HepG2 (cell line): ENCODE measurements around the gene CARTPT. TPM values are rescaled to one million over a fixed set of nuclear protein-coding genes. Genes with fewer than 3 reads are reported as not detected.
A peak's percentile ranks its signal among the peaks of the same experiment; 100 is the strongest.

Source experiments
- AHDC1 ChIP-seq: sonication (generic); formaldehyde crosslinking; IDR thresholded peaks from 2 replicates; pipeline ENCODE4 v1.5.1; 2020; ENCODE audit warnings: mild to moderate bottlenecking, missing genetic modification reagents, borderline replicate concordance
- ATF1 ChIP-seq: IDR thresholded peaks from 2 replicates; pipeline ENCODE4 v1.6.1; 2016; ENCODE audit warnings: mild to moderate bottlenecking, control low read depth
- GABPA ChIP-seq, 2 experiments: IDR thresholded peaks; 2 replicates each; pipeline ENCODE4 v1.6.1; 2011 to 2016; ENCODE audit warnings: low read depth in 2 of 2, low read length in 1 of 2, missing biosample characterization in 1 of 2, missing genetic modification characterization in 1 of 2
- HNF4A ChIP-seq: sonication (generic); formaldehyde crosslinking; IDR thresholded peaks from 2 replicates; pipeline ENCODE4 v1.4.0; 2020; ENCODE audit warnings: missing genetic modification reagents
- IRF2 ChIP-seq: IDR thresholded peaks from 2 replicates; pipeline ENCODE4 v1.6.1; 2018; ENCODE audit warnings: missing genetic modification reagents, missing compliant biosample characterization
- KMT2B ChIP-seq: IDR thresholded peaks from 2 replicates; pipeline ENCODE4 v1.6.1; 2016; ENCODE audit warnings: missing genetic modification reagents, missing compliant biosample characterization
- NCOA2 ChIP-seq: sonication (generic); formaldehyde crosslinking; IDR thresholded peaks from 2 replicates; pipeline ENCODE4 v1.8.0; 2022; ENCODE audit warnings: inconsistent platforms
- RARA ChIP-seq: IDR thresholded peaks from 2 replicates; pipeline ENCODE4 v1.6.1; 2016; ENCODE audit warnings: missing genetic modification reagents, missing compliant biosample characterization
- TARDBP ChIP-seq: sonication (generic); formaldehyde crosslinking; IDR thresholded peaks from 2 replicates; pipeline ENCODE4 v1.8.0; 2022; ENCODE audit warnings: mild to moderate bottlenecking, missing genetic modification reagents
- ZGPAT ChIP-seq: IDR thresholded peaks from 2 replicates; pipeline ENCODE4 v1.6.1; 2016; ENCODE audit warnings: mild to moderate bottlenecking
- ZMYM4 ChIP-seq: sonication (generic); formaldehyde crosslinking; IDR thresholded peaks from 2 replicates; pipeline ENCODE4 v1.8.1; 2023; ENCODE audit warnings: mild to moderate bottlenecking, missing genetic modification reagents
- ZNF792 ChIP-seq: IDR thresholded peaks from 2 replicates; pipeline ENCODE4 v1.6.1; 2016
- polyA plus RNA-seq, 8 experiments: library from polyadenylated mRNA; depleted of rRNA in 3 of 8; stranded (reverse) in 7 of 8; unstranded in 1 of 8; fragments of >200 nt; fragmentation: Illumina TruSeq in 4 of 8; extraction: Trizol in 4 of 8; gene quantifications; 2 replicates each; pipeline versions ENCODE4 v1.2.1 to v1.2.3, GENCODE V29; 2011 to 2016; ENCODE audit warnings: low read depth in 4 of 8, missing spikeins in 1 of 8, mixed read lengths in 1 of 8; ENCODE audit not compliant: insufficient read depth in 1 of 8
- total RNA-seq, 5 experiments: library from RNA; depleted of rRNA; stranded (reverse); fragments of >200 nt; fragmentation: Illumina TruSeq; extraction: Trizol; gene quantifications; 2 replicates each; pipeline ENCODE4 v1.2.3, GENCODE V29; 2016; ENCODE audit warnings: low read depth in 1 of 5
- TF ChIP-seq, protein P1 (sequence below): sonication (generic); formaldehyde crosslinking; IDR thresholded peaks from 2 replicates; pipeline ENCODE4 v1.4.0; 2020; ENCODE audit warnings: missing genetic modification reagents, borderline replicate concordance
- TF ChIP-seq, protein P2 (sequence below): IDR thresholded peaks from 2 replicates; pipeline ENCODE4 v1.6.1; 2016; ENCODE audit warnings: low read depth
- TF ChIP-seq, protein P3 (sequence below): sonication (generic); formaldehyde crosslinking; IDR thresholded peaks from 2 replicates; pipeline ENCODE4 v1.5.1; 2020; ENCODE audit warnings: missing genetic modification reagents, mild to moderate bottlenecking, borderline replicate concordance

CARTPT gene
- total and polyA plus RNA-seq, 2 of the 13 experiments (the other 11 are each of a cell fraction or from before 2014, with no cell fraction given): not detected

GRCh38 chr5:71693828-71694427 is 25.1 kb upstream of the CARTPT start (continued):
- 0 out of 2 replicates have a peak, but pooled peaks have one; percentile 19 for TF ChIP-seq ZGPAT (CRISPR knock-in tag)
- TF ChIP-seq, protein P1, sequence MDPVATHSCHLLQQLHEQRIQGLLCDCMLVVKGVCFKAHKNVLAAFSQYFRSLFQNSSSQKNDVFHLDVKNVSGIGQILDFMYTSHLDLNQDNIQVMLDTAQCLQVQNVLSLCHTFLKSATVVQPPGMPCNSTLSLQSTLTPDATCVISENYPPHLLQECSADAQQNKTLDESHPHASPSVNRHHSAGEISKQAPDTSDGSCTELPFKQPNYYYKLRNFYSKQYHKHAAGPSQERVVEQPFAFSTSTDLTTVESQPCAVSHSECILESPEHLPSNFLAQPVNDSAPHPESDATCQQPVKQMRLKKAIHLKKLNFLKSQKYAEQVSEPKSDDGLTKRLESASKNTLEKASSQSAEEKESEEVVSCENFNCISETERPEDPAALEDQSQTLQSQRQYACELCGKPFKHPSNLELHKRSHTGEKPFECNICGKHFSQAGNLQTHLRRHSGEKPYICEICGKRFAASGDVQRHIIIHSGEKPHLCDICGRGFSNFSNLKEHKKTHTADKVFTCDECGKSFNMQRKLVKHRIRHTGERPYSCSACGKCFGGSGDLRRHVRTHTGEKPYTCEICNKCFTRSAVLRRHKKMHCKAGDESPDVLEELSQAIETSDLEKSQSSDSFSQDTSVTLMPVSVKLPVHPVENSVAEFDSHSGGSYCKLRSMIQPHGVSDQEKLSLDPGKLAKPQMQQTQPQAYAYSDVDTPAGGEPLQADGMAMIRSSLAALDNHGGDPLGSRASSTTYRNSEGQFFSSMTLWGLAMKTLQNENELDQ (CRISPR knock-in tag): no peak
- TF ChIP-seq AHDC1 (CRISPR knock-in tag): peak; percentile 23; the same call in 1 of the 2 replicates
- peak; percentile 55; the same call in 1 of the 2 replicates for TF ChIP-seq NCOA2
- TF ChIP-seq KMT2B (CRISPR knock-in tag): peak; percentile 58; the same call in 1 of the 2 replicates
- peak; percentile 26; the same call in 1 of the 2 replicates for TF ChIP-seq ZNF792
- no peak for TF ChIP-seq GABPA (IDR thresholded peaks at IDR 0.05; ENCODE audit: low read depth, low read length)
- TF ChIP-seq GABPA (CRISPR knock-in tag; IDR thresholded peaks at IDR 0.05; ENCODE audit: low read depth): no peak
- TF ChIP-seq IRF2 (CRISPR knock-in tag): peak; percentile 73
- TF ChIP-seq, protein P2, sequence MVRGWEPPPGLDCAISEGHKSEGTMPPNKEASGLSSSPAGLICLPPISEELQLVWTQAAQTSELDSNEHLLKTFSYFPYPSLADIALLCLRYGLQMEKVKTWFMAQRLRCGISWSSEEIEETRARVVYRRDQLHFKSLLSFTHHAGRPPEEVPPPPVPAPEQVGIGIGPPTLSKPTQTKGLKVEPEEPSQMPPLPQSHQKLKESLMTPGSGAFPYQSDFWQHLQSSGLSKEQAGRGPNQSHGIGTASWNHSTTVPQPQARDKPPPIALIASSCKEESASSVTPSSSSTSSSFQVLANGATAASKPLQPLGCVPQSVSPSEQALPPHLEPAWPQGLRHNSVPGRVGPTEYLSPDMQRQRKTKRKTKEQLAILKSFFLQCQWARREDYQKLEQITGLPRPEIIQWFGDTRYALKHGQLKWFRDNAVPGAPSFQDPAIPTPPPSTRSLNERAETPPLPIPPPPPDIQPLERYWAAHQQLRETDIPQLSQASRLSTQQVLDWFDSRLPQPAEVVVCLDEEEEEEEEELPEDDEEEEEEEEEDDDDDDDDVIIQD (CRISPR knock-in tag): peak; percentile 59; the same call in 1 of the 2 replicates
- peak; percentile 95 for TF ChIP-seq HNF4A (CRISPR knock-in tag)
- peak; percentile 63; the same call in 1 of the 2 replicates for TF ChIP-seq ZMYM4 (CRISPR knock-in tag)
- peak; percentile 33; the same call in 1 of the 2 replicates for TF ChIP-seq TARDBP (CRISPR knock-in tag)
- peak; percentile 33; the same call in 1 of the 2 replicates for TF ChIP-seq RARA (CRISPR knock-in tag)
- TF ChIP-seq, protein P3, sequence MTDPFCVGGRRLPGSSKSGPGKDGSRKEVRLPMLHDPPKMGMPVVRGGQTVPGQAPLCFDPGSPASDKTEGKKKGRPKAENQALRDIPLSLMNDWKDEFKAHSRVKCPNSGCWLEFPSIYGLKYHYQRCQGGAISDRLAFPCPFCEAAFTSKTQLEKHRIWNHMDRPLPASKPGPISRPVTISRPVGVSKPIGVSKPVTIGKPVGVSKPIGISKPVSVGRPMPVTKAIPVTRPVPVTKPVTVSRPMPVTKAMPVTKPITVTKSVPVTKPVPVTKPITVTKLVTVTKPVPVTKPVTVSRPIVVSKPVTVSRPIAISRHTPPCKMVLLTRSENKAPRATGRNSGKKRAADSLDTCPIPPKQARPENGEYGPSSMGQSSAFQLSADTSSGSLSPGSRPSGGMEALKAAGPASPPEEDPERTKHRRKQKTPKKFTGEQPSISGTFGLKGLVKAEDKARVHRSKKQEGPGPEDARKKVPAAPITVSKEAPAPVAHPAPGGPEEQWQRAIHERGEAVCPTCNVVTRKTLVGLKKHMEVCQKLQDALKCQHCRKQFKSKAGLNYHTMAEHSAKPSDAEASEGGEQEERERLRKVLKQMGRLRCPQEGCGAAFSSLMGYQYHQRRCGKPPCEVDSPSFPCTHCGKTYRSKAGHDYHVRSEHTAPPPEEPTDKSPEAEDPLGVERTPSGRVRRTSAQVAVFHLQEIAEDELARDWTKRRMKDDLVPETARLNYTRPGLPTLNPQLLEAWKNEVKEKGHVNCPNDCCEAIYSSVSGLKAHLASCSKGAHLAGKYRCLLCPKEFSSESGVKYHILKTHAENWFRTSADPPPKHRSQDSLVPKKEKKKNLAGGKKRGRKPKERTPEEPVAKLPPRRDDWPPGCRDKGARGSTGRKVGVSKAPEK (CRISPR knock-in tag): no peak
- 0 out of 2 replicates have a peak, but pooled peaks have one; percentile 31 for TF ChIP-seq ATF1
